Brain microvascular endothelial cell (primary cell): ENCODE data around the gene MAOB.
"Not testable (repeated sequence)": the region's sequence is repeated elsewhere in the genome, so short reads cannot be mapped to it uniquely, and the experiment has no call there.

Experiments used
- DNase-seq: peaks from one replicate; pipeline ENCODE4 v3.0.0-alpha.2; 2020
- H3K27ac ChIP-seq: fragments of 250-450 bp; sonication (Bioruptor Pico); 2 replicates; pipeline ENCODE4 v1.5.1; 2020; ENCODE audit warnings: mild to moderate bottlenecking, moderate library complexity
- H3K27me3 ChIP-seq: fragments of 250-450 bp; sonication (Bioruptor Pico); replicated peaks from 2 replicates; pipeline ENCODE4 v1.5.1; 2020; ENCODE audit warnings: mild to moderate bottlenecking
- H3K36me3 ChIP-seq: fragments of 250-450 bp; sonication (Bioruptor Pico); replicated peaks from 2 replicates; pipeline ENCODE4 v1.5.1; 2020; ENCODE audit warnings: mild to moderate bottlenecking
- H3K4me3 ChIP-seq: 2 replicates; pipeline ENCODE4 v1.5.1; 2011; ENCODE audit warnings: low read depth, mild to moderate bottlenecking, control low read depth, low read length, moderate library complexity
- CTCF ChIP-seq: IDR thresholded peaks from 2 replicates; pipeline ENCODE4 v1.5.1; 2011; ENCODE audit warnings: low read depth, mild to moderate bottlenecking, moderate library complexity, low read length, control low read depth, inconsistent platforms; ENCODE audit errors: missing control alignments
- in situ Hi-C: cut with HindIII; loops from 2 replicates; pipeline ENCODE4 v1.10.0; 2017; ENCODE audit warnings: low sequenced_read_pairs, low pct_ligation_motif_present

MAOB gene

DNA sequence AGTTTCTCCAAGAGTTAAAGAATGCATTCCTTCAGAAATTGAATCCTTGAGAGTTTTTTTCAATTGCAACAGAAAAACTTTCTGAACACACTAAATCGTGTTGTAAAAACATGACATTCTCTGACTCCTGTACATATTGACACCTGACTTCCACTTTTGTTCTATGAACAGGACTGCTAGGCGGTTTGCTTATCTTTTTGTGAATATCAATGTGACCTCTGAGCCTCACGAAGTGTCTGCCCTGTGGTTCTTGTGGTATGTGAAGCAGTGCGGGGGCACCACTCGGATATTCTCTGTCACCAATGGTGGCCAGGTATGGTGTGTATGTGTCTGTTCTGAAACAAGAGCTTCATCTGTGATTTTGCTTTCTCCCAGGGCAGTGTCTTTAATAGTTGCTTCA lies 154.2 kb downstream of the MAOB start:
- Histone ChIP-seq H3K4me3 (no peak overlapping the region), H3K27ac (no peak overlapping the region), H3K36me3 (no peaks in the 10 kb centered on the region), H3K27me3 (no peaks in the 10 kb centered on the region)
- no peak for TF ChIP-seq CTCF
- no peak for DNase-seq
- in situ Hi-C loops = no loop called here

DNA sequence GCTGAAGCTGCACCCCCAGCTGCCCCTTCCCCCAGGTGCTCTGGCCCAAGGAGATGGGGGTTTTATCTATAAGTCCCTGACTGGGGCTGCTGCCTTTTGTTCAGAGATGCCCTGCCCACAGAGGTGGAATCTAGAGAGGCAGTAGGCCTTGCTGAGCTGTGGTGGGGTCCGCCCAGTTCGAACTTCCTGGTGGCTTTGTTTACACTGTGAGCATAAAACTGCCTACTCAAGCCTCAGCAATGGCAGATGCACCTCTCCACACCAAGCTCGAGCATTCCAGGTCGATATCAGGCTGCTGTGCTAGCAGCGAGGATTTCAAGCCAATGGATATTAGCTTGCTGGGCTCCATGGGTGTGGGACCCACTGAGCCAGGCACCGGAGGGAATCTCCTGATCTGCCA lies 155.0 kb downstream of the MAOB start:
- H3K4me3 ChIP-seq, H3K27me3 ChIP-seq, H3K27ac ChIP-seq, in situ Hi-C loops, H3K36me3 ChIP-seq, DNase-seq: not testable (repeated sequence)

DNA sequence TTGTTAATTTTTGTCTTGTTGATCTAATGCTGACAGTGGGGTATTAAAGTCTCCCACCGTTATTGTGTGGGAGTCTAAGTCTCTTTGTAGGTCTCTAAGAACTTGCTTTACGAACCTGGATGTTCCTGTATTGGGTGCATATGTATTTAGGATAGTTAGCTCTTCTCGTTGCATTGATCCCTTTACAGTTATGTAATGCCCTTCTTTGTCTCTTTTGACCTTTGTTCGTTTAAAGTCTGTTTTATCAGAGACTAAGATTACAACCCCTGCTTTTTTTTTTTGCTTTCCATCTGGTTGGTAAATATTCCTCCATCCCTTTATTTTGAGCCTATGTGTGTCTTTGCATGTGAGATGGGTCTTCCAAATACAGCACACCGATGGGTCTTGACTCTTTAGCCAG lies 157.0 kb downstream of the MAOB start:
- H3K27me3 ChIP-seq, DNase-seq, H3K36me3 ChIP-seq, H3K4me3 ChIP-seq, in situ Hi-C loops, H3K27ac ChIP-seq: not testable (repeated sequence)

- Histone ChIP-seq H3K4me3 (no peak overlapping the region), H3K36me3 (no peaks in the 10 kb centered on the region), H3K27me3 (no peaks in the 10 kb centered on the region), H3K27ac (no peak overlapping the region)
- in situ Hi-C loops = no loop called here
- no peak for DNase-seq
- TF ChIP-seq CTCF = no peak
These were observed 161.3 kb downstream of the MAOB start for GRCh38 chrX:43720961-43721360.

GRCh38 chrX:43720082-43720481 lies 162.2 kb downstream of the MAOB start:
- H3K27ac ChIP-seq = no peak overlapping the region
- no peaks in the 10 kb centered on the region for H3K27me3 ChIP-seq
- in situ Hi-C loops = no loop called here
- no peak for TF ChIP-seq CTCF
- no peaks in the 10 kb centered on the region for H3K36me3 ChIP-seq
- no peak for DNase-seq
- H3K4me3 ChIP-seq = no peak overlapping the region

GRCh38 chrX:43718956-43719355 lies 163.3 kb downstream of the MAOB start:
- Histone ChIP-seq H3K36me3 (no peaks in the 10 kb centered on the region), H3K4me3 (no peak overlapping the region), H3K27me3 (no peaks in the 10 kb centered on the region), H3K27ac (no peak overlapping the region)
- DNase-seq = no peak
- in situ Hi-C loops = no loop called here
- no peak for TF ChIP-seq CTCF

DNA sequence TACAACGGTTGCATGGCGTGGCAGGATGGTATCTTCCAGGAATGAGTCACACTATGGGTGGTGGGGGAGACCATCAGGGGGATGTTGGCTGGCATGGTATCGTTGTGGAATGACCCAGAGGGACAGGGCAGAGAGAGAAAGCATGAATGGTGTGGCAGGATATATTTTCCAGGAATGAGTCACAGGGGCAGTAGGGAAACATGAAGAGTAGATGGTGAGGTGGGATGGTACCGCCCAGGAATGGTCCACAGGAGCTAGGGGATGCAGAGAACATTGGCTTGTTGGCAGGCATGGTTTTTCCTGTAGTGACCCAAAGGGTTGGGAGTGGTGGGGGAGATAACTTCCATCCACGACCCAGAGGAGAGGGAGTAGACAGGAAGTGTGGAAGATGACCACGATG lies 163.7 kb downstream of the MAOB start:
- H3K27me3 ChIP-seq = no peaks in the 10 kb centered on the region
- H3K4me3 ChIP-seq = no peak overlapping the region
- no peaks in the 10 kb centered on the region for H3K36me3 ChIP-seq
- no peak overlapping the region for H3K27ac ChIP-seq
- no peak for TF ChIP-seq CTCF
- DNase-seq = no peak
- in situ Hi-C loops = no loop called here
